HCT116 (cell line): ENCODE measurements around the gene UTS2. TPM values are rescaled to one million over a fixed set of nuclear protein-coding genes. Genes with fewer than 3 reads are reported as not detected.

Source experiments
- ATAC-seq: fragments of 200-7000 bp; cut with Tn5 transposase; 2 replicates; pipeline ENCODE4 v1.9.1; 2020; ENCODE audit warnings: mild to moderate bottlenecking, moderate library complexity
- BruUV-seq: library from RNA; stranded (reverse); fragments of 400-500 nt; replicated peaks from 2 replicates; lab custom pipeline; 2021; lab: Mats Ljungman, UMichigan
- CTCF ChIA-PET: fragments of 300-600 bp; sonication (Branson Sonifier 250); formaldehyde crosslinking; loops from one replicate; lab custom pipeline; 2021; ENCODE audit warnings: antibody characterized with exemption; lab: Charles Lee
- POLR2A ChIA-PET: fragments of 300-600, 350-600 bp; sonication (Branson Sonifier 250); formaldehyde crosslinking; loops from one replicate; lab custom pipeline; 2021; ENCODE audit warnings: antibody characterized with exemption; lab: Charles Lee
- RAD21 ChIA-PET, 2 experiments: fragments of 300-600 bp; sonication (Branson Sonifier 250); formaldehyde crosslinking; loops; one replicate each; lab custom pipeline; 2023; ENCODE audit warnings: low total read pairs in 2 of 2; ENCODE audit not compliant: uncharacterized antibody in 2 of 2, unreplicated experiment in 2 of 2, low non-redundant PET in 1 of 2; lab: Charles Lee
- DNase-seq: peaks from one replicate; pipeline ENCODE4 v3.0.0-alpha.2; 2010; ENCODE audit warnings: low read depth, low spot score
- H2AFZ ChIP-seq: fragments of 200-600 bp; shearing (Covaris generic), sonication (generic); 2 replicates; pipeline ENCODE4 v1.6.1; 2017; ENCODE audit warnings: low read depth, mixed run types, mixed read lengths, antibody characterized with exemption, low read length; ENCODE audit not compliant: poor library complexity, severe bottlenecking
- H3K27ac ChIP-seq: 2 replicates; pipeline ENCODE4 v1.5.1; 2012; ENCODE audit warnings: low read depth, low read length
- H3K27me3 ChIP-seq: fragments of 200-600 bp; sonication (generic); 2 replicates; pipeline ENCODE4 v1.6.1; 2016; ENCODE audit warnings: mixed run types, low read length, mixed read lengths; ENCODE audit not compliant: insufficient read depth
- H3K36me3 ChIP-seq, 2 experiments: fragments of 200-500 bp in 1 of 2; fragments of 200-600 bp in 1 of 2; sonication (Bioruptor generic) in 1 of 2; sonication (generic) in 1 of 2; 2 replicates each; pipeline versions ENCODE4 v1.5.1 to v1.6.1; 2014 to 2016; ENCODE audit warnings: low read length in 2 of 2, inconsistent platforms in 1 of 2, mixed read lengths in 1 of 2, mixed run types in 1 of 2; ENCODE audit not compliant: insufficient read depth in 2 of 2, control insufficient read depth in 1 of 2
- H3K4me1 ChIP-seq, 2 experiments: fragments of 200-600 bp in 1 of 2; sonication (generic) in 1 of 2; 2 replicates each; pipeline versions ENCODE4 v1.5.1 to v1.6.1; 2012 to 2017; ENCODE audit warnings: low read length in 2 of 2, inconsistent platforms in 1 of 2, mild to moderate bottlenecking in 1 of 2, mixed read lengths in 1 of 2, mixed run types in 1 of 2, moderate library complexity in 1 of 2; ENCODE audit not compliant: insufficient read depth in 2 of 2, control insufficient read depth in 1 of 2
- H3K4me2 ChIP-seq: fragments of 200-600 bp; sonication (generic); 2 replicates; pipeline ENCODE4 v1.6.1; 2017; ENCODE audit warnings: mixed run types, low read length, mixed read lengths
- H3K4me3 ChIP-seq, 2 experiments: fragments of 200-600 bp in 1 of 2; sonication (generic) in 1 of 2; replicated peaks in 1 of 2; 2 replicates each; pipeline ENCODE4 v1.5.1; 2011 to 2016; ENCODE audit warnings: low read length in 2 of 2, control low read depth in 1 of 2, low read depth in 1 of 2, mild to moderate bottlenecking in 1 of 2, mixed read lengths in 1 of 2, mixed run types in 1 of 2
- H3K79me2 ChIP-seq: fragments of 200-600 bp; sonication (generic); 2 replicates; pipeline ENCODE4 v1.6.1; 2017; ENCODE audit warnings: mild to moderate bottlenecking, mixed run types, low read length, moderate library complexity, mixed read lengths; ENCODE audit not compliant: insufficient read depth
- H3K9ac ChIP-seq: fragments of 200-600 bp; sonication (generic); 2 replicates; pipeline ENCODE4 v1.6.1; 2016; ENCODE audit warnings: low read length, mixed read lengths
- H3K9me2 ChIP-seq: fragments of 200-600 bp; sonication (generic), shearing (Covaris generic); 2 replicates; pipeline ENCODE4 v1.6.1; 2017; ENCODE audit warnings: mixed run types, mild to moderate bottlenecking, moderate library complexity; ENCODE audit not compliant: insufficient read depth
- H3K9me3 ChIP-seq, 2 experiments: fragments of 200-500 bp in 1 of 2; fragments of 200-600 bp in 1 of 2; sonication (Bioruptor generic) in 1 of 2; sonication (generic) in 1 of 2; 2 replicates each; pipeline ENCODE4 v1.6.1; 2014 to 2017; ENCODE audit warnings: low read length in 2 of 2, mixed read lengths in 2 of 2, inconsistent platforms in 1 of 2, low read depth in 1 of 2, mild to moderate bottlenecking in 1 of 2, mixed run types in 1 of 2, moderate library complexity in 1 of 2; ENCODE audit not compliant: control insufficient read depth in 1 of 2, insufficient read depth in 1 of 2
- H4K20me1 ChIP-seq: fragments of 200-600 bp; sonication (generic), shearing (Covaris generic); 2 replicates; pipeline ENCODE4 v1.6.1; 2017; ENCODE audit warnings: mixed run types, mild to moderate bottlenecking, moderate library complexity; ENCODE audit not compliant: insufficient read depth
- CBX3 ChIP-seq: IDR thresholded peaks from 2 replicates; pipeline ENCODE4 v1.6.1; 2012; ENCODE audit warnings: low read depth
- EGR1 ChIP-seq: IDR thresholded peaks from 2 replicates; pipeline ENCODE4 v1.6.1; 2012; ENCODE audit warnings: low read depth
- EZH2phosphoT487 ChIP-seq: fragments of 200-600 bp; IDR thresholded peaks from 2 replicates; pipeline ENCODE4 v1.6.1; 2018; ENCODE audit warnings: antibody characterized with exemption, borderline replicate concordance
- FOSL1 ChIP-seq: IDR thresholded peaks from 2 replicates; pipeline ENCODE4 v1.6.1; 2012; ENCODE audit warnings: low read depth
- POLR2A ChIP-seq: IDR thresholded peaks from 2 replicates; pipeline ENCODE4 v1.7.0; 2011; ENCODE audit warnings: borderline replicate concordance; ENCODE audit not compliant: insufficient read depth, insufficient read length; ENCODE audit errors: extremely low read depth
- POLR2AphosphoS5 ChIP-seq: IDR thresholded peaks from 2 replicates; pipeline ENCODE4 v1.6.1; 2011; ENCODE audit warnings: mild to moderate bottlenecking, low read depth, low read length, moderate library complexity
- SIN3A ChIP-seq: IDR thresholded peaks from 2 replicates; pipeline ENCODE4 v1.6.1; 2012; ENCODE audit warnings: low read depth
- SP1 ChIP-seq: IDR thresholded peaks from 2 replicates; pipeline ENCODE4 v1.6.1; 2012; ENCODE audit warnings: low read depth
- TCF7L2 ChIP-seq: IDR thresholded peaks from 2 replicates; pipeline ENCODE4 v1.7.0; 2011; ENCODE audit warnings: borderline replicate concordance, inconsistent platforms; ENCODE audit not compliant: insufficient read depth, insufficient read length; ENCODE audit errors: extremely low read depth
- YY1 ChIP-seq: IDR thresholded peaks from 2 replicates; pipeline ENCODE4 v1.6.1; 2011; ENCODE audit warnings: low read length, low read depth, moderate library complexity, mild to moderate bottlenecking; ENCODE audit not compliant: insufficient replicate concordance; ENCODE audit errors: extremely low read depth
- ZFX ChIP-seq: fragments of 450-650 bp; IDR thresholded peaks from 2 replicates; pipeline ENCODE4 v1.6.1; 2017
- ZNF274 ChIP-seq: fragments of 200-500 bp; sonication (Bioruptor generic); IDR thresholded peaks from 2 replicates; pipeline ENCODE4 v1.6.1; 2014; ENCODE audit warnings: mild to moderate bottlenecking, low read depth, low read length, inconsistent platforms
- intact Hi-C: fragments of 100-400 bp; cut with micrococcal nuclease; formaldehyde crosslinking; loops from 2 replicates; pipeline ENCODE4 v1.10.0; 2022
- total RNA-seq: library from RNA; stranded (reverse); gene quantifications from one replicate; pipeline ENCODE4 v1.2.1, GENCODE V29; 2021; ENCODE audit not compliant: unreplicated experiment
- TF ChIP-seq, protein P1 (sequence below): IDR thresholded peaks from 2 replicates; pipeline ENCODE4 v1.6.1; 2012
- TF ChIP-seq, protein P2 (sequence below): IDR thresholded peaks from 2 replicates; pipeline ENCODE4 v1.6.1; 2011; ENCODE audit warnings: mild to moderate bottlenecking, low read length, moderate library complexity; ENCODE audit not compliant: insufficient replicate concordance; ENCODE audit errors: extremely low read depth
- TF ChIP-seq, protein P3 (sequence below): IDR thresholded peaks from 2 replicates; pipeline ENCODE4 v1.6.1; 2012; ENCODE audit warnings: low read depth
- TF ChIP-seq, protein P4 (sequence below): IDR thresholded peaks from 2 replicates; pipeline ENCODE4 v1.6.1; 2012

The UTS2 gene
- total RNA-seq, 1 experiment from 2014 or later: 3.0 TPM

DNA sequence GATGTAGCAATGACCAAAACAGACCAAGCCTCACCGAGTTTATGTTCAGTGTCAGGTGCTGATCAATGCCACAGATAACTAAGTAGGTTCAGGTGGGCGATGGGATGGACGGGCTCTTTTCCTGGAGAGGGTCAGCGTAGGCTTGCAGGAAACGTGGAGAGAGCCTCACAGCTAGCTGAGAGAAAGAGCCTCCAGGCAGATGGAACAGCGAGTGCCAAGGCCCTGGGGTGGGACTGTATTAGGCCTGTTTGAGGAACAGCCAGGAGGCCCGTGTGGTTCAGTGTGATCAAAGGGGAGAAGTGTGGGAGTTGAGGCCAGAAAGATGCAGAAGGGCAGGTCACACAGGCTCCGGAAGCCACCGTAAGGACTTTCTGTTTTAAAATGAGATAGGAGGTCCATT lies 7.3 kb upstream of the UTS2 start:
- no peak overlapping the region for H3K9ac ChIP-seq
- ChIA-PET RAD21 (no interaction called here), CTCF (no interaction called here), POLR2A (no interaction called here)
- no peak overlapping the region for H3K4me3 ChIP-seq
- H3K4me1 ChIP-seq: no peaks in the 10 kb centered on the region
- no peaks in the 10 kb centered on the region for H3K36me3 ChIP-seq
- no peak overlapping the region for H3K27ac ChIP-seq
- ATAC-seq (no peak), DNase-seq (no peak)
- intact Hi-C loops: no loop called here
- no peak for TF ChIP-seq SIN3A
- TF ChIP-seq, protein P1, sequence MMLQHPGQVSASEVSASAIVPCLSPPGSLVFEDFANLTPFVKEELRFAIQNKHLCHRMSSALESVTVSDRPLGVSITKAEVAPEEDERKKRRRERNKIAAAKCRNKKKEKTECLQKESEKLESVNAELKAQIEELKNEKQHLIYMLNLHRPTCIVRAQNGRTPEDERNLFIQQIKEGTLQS: no peak
- TF ChIP-seq EZH2phosphoT487: no peak
- TF ChIP-seq ZFX: no peak
- TF ChIP-seq, protein P2, sequence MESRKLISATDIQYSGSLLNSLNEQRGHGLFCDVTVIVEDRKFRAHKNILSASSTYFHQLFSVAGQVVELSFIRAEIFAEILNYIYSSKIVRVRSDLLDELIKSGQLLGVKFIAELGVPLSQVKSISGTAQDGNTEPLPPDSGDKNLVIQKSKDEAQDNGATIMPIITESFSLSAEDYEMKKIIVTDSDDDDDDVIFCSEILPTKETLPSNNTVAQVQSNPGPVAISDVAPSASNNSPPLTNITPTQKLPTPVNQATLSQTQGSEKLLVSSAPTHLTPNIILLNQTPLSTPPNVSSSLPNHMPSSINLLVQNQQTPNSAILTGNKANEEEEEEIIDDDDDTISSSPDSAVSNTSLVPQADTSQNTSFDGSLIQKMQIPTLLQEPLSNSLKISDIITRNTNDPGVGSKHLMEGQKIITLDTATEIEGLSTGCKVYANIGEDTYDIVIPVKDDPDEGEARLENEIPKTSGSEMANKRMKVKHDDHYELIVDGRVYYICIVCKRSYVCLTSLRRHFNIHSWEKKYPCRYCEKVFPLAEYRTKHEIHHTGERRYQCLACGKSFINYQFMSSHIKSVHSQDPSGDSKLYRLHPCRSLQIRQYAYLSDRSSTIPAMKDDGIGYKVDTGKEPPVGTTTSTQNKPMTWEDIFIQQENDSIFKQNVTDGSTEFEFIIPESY: no peak
- no peak for TF ChIP-seq TCF7L2
- TF ChIP-seq EGR1: no peak
- TF ChIP-seq POLR2A: no peak
- TF ChIP-seq YY1: no peak
- TF ChIP-seq, protein P3, sequence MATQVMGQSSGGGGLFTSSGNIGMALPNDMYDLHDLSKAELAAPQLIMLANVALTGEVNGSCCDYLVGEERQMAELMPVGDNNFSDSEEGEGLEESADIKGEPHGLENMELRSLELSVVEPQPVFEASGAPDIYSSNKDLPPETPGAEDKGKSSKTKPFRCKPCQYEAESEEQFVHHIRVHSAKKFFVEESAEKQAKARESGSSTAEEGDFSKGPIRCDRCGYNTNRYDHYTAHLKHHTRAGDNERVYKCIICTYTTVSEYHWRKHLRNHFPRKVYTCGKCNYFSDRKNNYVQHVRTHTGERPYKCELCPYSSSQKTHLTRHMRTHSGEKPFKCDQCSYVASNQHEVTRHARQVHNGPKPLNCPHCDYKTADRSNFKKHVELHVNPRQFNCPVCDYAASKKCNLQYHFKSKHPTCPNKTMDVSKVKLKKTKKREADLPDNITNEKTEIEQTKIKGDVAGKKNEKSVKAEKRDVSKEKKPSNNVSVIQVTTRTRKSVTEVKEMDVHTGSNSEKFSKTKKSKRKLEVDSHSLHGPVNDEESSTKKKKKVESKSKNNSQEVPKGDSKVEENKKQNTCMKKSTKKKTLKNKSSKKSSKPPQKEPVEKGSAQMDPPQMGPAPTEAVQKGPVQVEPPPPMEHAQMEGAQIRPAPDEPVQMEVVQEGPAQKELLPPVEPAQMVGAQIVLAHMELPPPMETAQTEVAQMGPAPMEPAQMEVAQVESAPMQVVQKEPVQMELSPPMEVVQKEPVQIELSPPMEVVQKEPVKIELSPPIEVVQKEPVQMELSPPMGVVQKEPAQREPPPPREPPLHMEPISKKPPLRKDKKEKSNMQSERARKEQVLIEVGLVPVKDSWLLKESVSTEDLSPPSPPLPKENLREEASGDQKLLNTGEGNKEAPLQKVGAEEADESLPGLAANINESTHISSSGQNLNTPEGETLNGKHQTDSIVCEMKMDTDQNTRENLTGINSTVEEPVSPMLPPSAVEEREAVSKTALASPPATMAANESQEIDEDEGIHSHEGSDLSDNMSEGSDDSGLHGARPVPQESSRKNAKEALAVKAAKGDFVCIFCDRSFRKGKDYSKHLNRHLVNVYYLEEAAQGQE: no peak
- TF ChIP-seq SP1: no peak
- no peak for TF ChIP-seq ZNF274
- TF ChIP-seq CBX3: no peak
- no peak for TF ChIP-seq POLR2AphosphoS5
- TF ChIP-seq FOSL1: no peak
- TF ChIP-seq, protein P4, sequence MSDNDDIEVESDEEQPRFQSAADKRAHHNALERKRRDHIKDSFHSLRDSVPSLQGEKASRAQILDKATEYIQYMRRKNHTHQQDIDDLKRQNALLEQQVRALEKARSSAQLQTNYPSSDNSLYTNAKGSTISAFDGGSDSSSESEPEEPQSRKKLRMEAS: no peak
- BruUV-seq: no TSS peak
- no peaks in the 10 kb centered on the region for H3K9me3 ChIP-seq
- H3K9me2 ChIP-seq: no peaks in the 10 kb centered on the region
- no peaks in the 10 kb centered on the region for H4K20me1 ChIP-seq
- no peak overlapping the region for H3K4me2 ChIP-seq
- no peaks in the 10 kb centered on the region for H3K27me3 ChIP-seq
- H3K79me2 ChIP-seq: no peaks in the 10 kb centered on the region
- H2AFZ ChIP-seq: no peak overlapping the region
